Spleen (tissue), 11 donors: Measurements from ENCODE around the gene MXD4. TPM values are rescaled to one million over a fixed set of nuclear protein-coding genes. Genes with fewer than 3 reads are reported as not detected.
A peak's percentile ranks its signal among the peaks of the same experiment; 100 is the strongest.

Experiments used
- DNase-seq: peaks from one replicate; pipeline ENCODE4 v3.0.0-alpha.2; 2020
- H3K27ac ChIP-seq, 8 donors: fragments of 200-600 bp; sonication (generic) in 7 of 8; 1 replicate in 4 of 8; 2 replicates in 4 of 8; pipeline versions ENCODE4 v1.5.0 to v1.8.0; 2016 to 2021; ENCODE audit warnings: inconsistent platforms in 4 of 8, mild to moderate bottlenecking in 4 of 8, moderate library complexity in 1 of 8
- H3K27me3 ChIP-seq, 7 donors: fragments of 200-600 bp; sonication (generic) in 6 of 7; replicated peaks in 1 of 7; 1 replicate in 4 of 7; 2 replicates in 3 of 7; pipeline versions ENCODE4 v1.5.0 to v1.8.0; 2016 to 2021; ENCODE audit warnings: inconsistent platforms in 3 of 7, mild to moderate bottlenecking in 1 of 7
- H3K36me3 ChIP-seq, 6 donors: fragments of 200-600 bp; sonication (generic) in 5 of 6; 1 replicate in 4 of 6; 2 replicates in 2 of 6; pipeline versions ENCODE4 v1.5.0 to v1.8.0; 2016 to 2021; ENCODE audit warnings: inconsistent platforms in 2 of 6
- H3K4me1 ChIP-seq, 6 donors: fragments of 200-600 bp; sonication (generic) in 5 of 6; 1 replicate in 3 of 6; 2 replicates in 3 of 6; pipeline versions ENCODE4 v1.5.0 to v1.8.0; 2016 to 2021; ENCODE audit warnings: inconsistent platforms in 3 of 6
- H3K4me3 ChIP-seq, 8 donors: fragments of 200-600 bp; sonication (generic) in 7 of 8; 1 replicate in 4 of 8; 2 replicates in 4 of 8; pipeline versions ENCODE4 v1.5.0 to v1.8.0; 2016 to 2021; ENCODE audit warnings: inconsistent platforms in 4 of 8, mild to moderate bottlenecking in 4 of 8, moderate library complexity in 2 of 8
- H3K9me3 ChIP-seq, 8 donors: fragments of 200-600 bp; sonication (generic) in 7 of 8; 1 replicate in 4 of 8; 2 replicates in 4 of 8; pipeline versions ENCODE4 v1.5.0 to v1.8.0; 2016 to 2021; ENCODE audit warnings: inconsistent platforms in 4 of 8
- CTCF ChIP-seq, 11 experiments: fragments of 200-600 bp in 7 of 11; fragments of 450-650 bp in 4 of 11; sonication (generic) in 4 of 11; IDR thresholded peaks in 8 of 11; conservative IDR thresholded peaks in 3 of 11; 1 replicate in 7 of 11; 2 replicates in 4 of 11; pipeline versions ENCODE4 v1.4.0 to v1.8.0; 2016 to 2021; ENCODE audit warnings: antibody characterized with exemption in 11 of 11, inconsistent platforms in 4 of 11, mild to moderate bottlenecking in 1 of 11
- POLR2A ChIP-seq, 3 donors: fragments of 450-650 bp; IDR thresholded peaks; one replicate each; pipeline ENCODE4 v1.5.1; 2017; ENCODE audit warnings: antibody characterized with exemption in 3 of 3, mild to moderate bottlenecking in 1 of 3
- POLR2AphosphoS5 ChIP-seq, 3 donors: sonication (generic); formaldehyde crosslinking; IDR thresholded peaks; one replicate each; pipeline ENCODE4 v1.5.1; 2017; ENCODE audit warnings: antibody characterized with exemption in 3 of 3
- WGBS, 5 donors: extraction: QIAGEN DNeasy Blood & Tissue Kit in 3 of 5; methylation state at CpG; one replicate each; pipeline versions ENCODE4 v1.1.5 to v1.1.7; 2013 to 2018; 5-methylcytosine and 5-hydroxymethylcytosine counted together
- intact Hi-C: fragments of 100-400 bp; cut with DNase I; formaldehyde crosslinking; loops from one replicate; pipeline ENCODE4 v1.15.0; 2023; ENCODE audit warnings: low total_unique reads
- polyA plus RNA-seq, 3 donors: library from polyadenylated mRNA; stranded (reverse); fragments of 200-250 nt; gene quantifications; one replicate each; pipeline ENCODE4 v1.2.1, GENCODE V29; 2013
- total RNA-seq, 7 donors: library from RNA; depleted of rRNA in 3 of 7; stranded (reverse); fragments of >200 nt in 3 of 7; fragmentation: NEBNext Ultra II Directional in 4 of 7; extraction: Animal tissue kit (Norgen Biotek cat#: 25700) in 4 of 7; gene quantifications; one replicate each; pipeline versions ENCODE4 v1.1.0 to v1.2.1, GENCODE V29; 2016 to 2021
- donor health status: healthy with polysubstance abuse.
- donor health status: DM: no; HTN: no; CAD: no; lungs with moderate emphysema.
- donor health status: DM: no; HTN: no; CAD: no.
- donor health status: Bipolar disorder and iron deficiency.
- donor health status: healthy.
- donor health status: DM: no; HTN: no; CAD: no.
- donor health status: DM: yes; HTN: yes; CAD: no.

Gene MXD4
- total and polyA plus RNA-seq, 10 donors = 36.0 to 128 (median 106) TPM

- peaks cover 0 to 27% (median 0%) of the 10 kb centered on the region in 6 donors for H3K36me3 ChIP-seq
- WGBS, 5 donors = 72 to 86% (median 75%) methylated on average over 15 of the region's 15 CpGs
- peak; percentile 34 for DNase-seq
- H3K27ac ChIP-seq = no peak overlapping the region
- no peak overlapping the region for H3K4me3 ChIP-seq
- no peaks in the 10 kb centered on the region for H3K9me3 ChIP-seq
- H3K4me1 ChIP-seq = no peaks in the 10 kb centered on the region
- TF ChIP-seq CTCF (IDR thresholded peaks at IDR 0.05 in 8 of 11, conservative IDR thresholded peaks at IDR 0.05 in 3 of 11) (no peak), POLR2AphosphoS5 (IDR thresholded peaks at IDR 0.05) (no peak), POLR2A (IDR thresholded peaks at IDR 0.05) (no peak)
- intact Hi-C loops = no loop called here
- no peaks in the 10 kb centered on the region for H3K27me3 ChIP-seq
Observed at GRCh38 chr4:2273221-2273620, 11.3 kb upstream of the MXD4 start.

- Histone ChIP-seq H3K4me1 (no peaks in the 10 kb centered on the region), H3K4me3 (no peak overlapping the region), H3K36me3 (peaks cover 0 to 27% (median 0%) of the 10 kb centered on the region in 6 donors), H3K9me3 (no peaks in the 10 kb centered on the region), H3K27me3 (no peaks in the 10 kb centered on the region), H3K27ac (no peak overlapping the region)
- no peak for DNase-seq
- TF ChIP-seq POLR2AphosphoS5 (IDR thresholded peaks at IDR 0.05) = no peak
- TF ChIP-seq POLR2A (IDR thresholded peaks at IDR 0.05) = no peak
- no peak for TF ChIP-seq CTCF (IDR thresholded peaks at IDR 0.05 in 8 of 11, conservative IDR thresholded peaks at IDR 0.05 in 3 of 11)
- 65 to 76% (median 71%) methylated on average over 6 of the region's 6 CpGs for WGBS, 5 donors
- intact Hi-C loops = no loop called here
Observed at GRCh38 chr4:2272828-2273120, 10.9 kb upstream of the MXD4 start.

- H3K27me3 ChIP-seq = no peaks in the 10 kb centered on the region
- H3K9me3 ChIP-seq = no peaks in the 10 kb centered on the region
- H3K36me3 ChIP-seq = peaks cover 0 to 27% (median 0%) of the 10 kb centered on the region in 6 donors
- WGBS, 5 donors = 87 to 95% (median 91%) methylated on average over 16 to 25 of the region's 25 CpGs
- TF ChIP-seq POLR2AphosphoS5 (IDR thresholded peaks at IDR 0.05) (no peak), CTCF (IDR thresholded peaks at IDR 0.05 in 8 of 11, conservative IDR thresholded peaks at IDR 0.05 in 3 of 11) (no peak), POLR2A (IDR thresholded peaks at IDR 0.05) (no peak)
- no peaks in the 10 kb centered on the region for H3K4me1 ChIP-seq
- H3K27ac ChIP-seq = no peak overlapping the region
- peak; percentile 71 for DNase-seq
- intact Hi-C loops = no loop called here
- no peak overlapping the region for H3K4me3 ChIP-seq
Observed at GRCh38 chr4:2272026-2272827, 10.3 kb upstream of the MXD4 start.

- no peaks in the 10 kb centered on the region for H3K9me3 ChIP-seq
- H3K4me3 ChIP-seq = no peak overlapping the region
- H3K27me3 ChIP-seq = no peaks in the 10 kb centered on the region
- 73 to 91% (median 90%) methylated on average over 16 to 27 of the region's 27 CpGs for WGBS, 5 donors
- intact Hi-C loops = no loop called here
- TF ChIP-seq POLR2A (IDR thresholded peaks at IDR 0.05) (no peak), CTCF (IDR thresholded peaks at IDR 0.05 in 8 of 11, conservative IDR thresholded peaks at IDR 0.05 in 3 of 11) (no peak), POLR2AphosphoS5 (IDR thresholded peaks at IDR 0.05) (no peak)
- peaks cover 0 to 27% (median 0%) of the 10 kb centered on the region in 6 donors for H3K36me3 ChIP-seq
- H3K4me1 ChIP-seq = peaks cover 0 to 4% (median 1%) of the 10 kb centered on the region in 6 donors
- DNase-seq = peak; percentile 69
- no peak overlapping the region for H3K27ac ChIP-seq
Observed at GRCh38 chr4:2271279-2272025, 9.5 kb upstream of the MXD4 start.
